Amniotic stem cell (primary cell): ENCODE measurements around the gene ICAM1.

Experiments
- DNase-seq: peaks from one replicate; lab custom pipeline; 2025; lab: John Stamatoyannopoulos, UW

ICAM1 gene

GRCh38 chr19:10321874-10322835 lies 51.2 kb downstream of the ICAM1 start:
- no peak for DNase-seq

- no peak for DNase-seq
These were observed 54.8 kb downstream of the ICAM1 start for GRCh38 chr19:10325732-10326131.

- DNase-seq, result no peak
These were observed 56.9 kb downstream of the ICAM1 start for GRCh38 chr19:10327793-10328192.

GRCh38 chr19:10328558-10329429 lies 57.9 kb downstream of the ICAM1 start:
- no peak for DNase-seq

- DNase-seq, result no peak
These were observed 58.6 kb downstream of the ICAM1 start for GRCh38 chr19:10329555-10329954.

- DNase-seq, result no peak
These were observed 61.4 kb downstream of the ICAM1 start for GRCh38 chr19:10332158-10332964.

- DNase-seq, result peak; percentile 96
These were observed 62.2 kb downstream of the ICAM1 start, which contains the start of gene RAVER1 for GRCh38 chr19:10332965-10333757. Gene RAVER1, minus strand, starts transcription at chr19:10333529. Its CDS starts 22 bp downstream, at chr19:10333507.

GRCh38 chr19:10333758-10334587 lies 63.1 kb downstream of the ICAM1 start:
- no peak for DNase-seq

GRCh38 chr19:10334588-10335351 lies 63.9 kb downstream of the ICAM1 start:
- peak; percentile 81 for DNase-seq

- DNase-seq, result no peak
These were observed 64.5 kb downstream of the ICAM1 start for GRCh38 chr19:10335352-10335985.
